Stimulated activated naive CD8-positive, alpha-beta T cell treated with anti-CD3 and anti-CD28 coated beads, Interleukin-15, amount 100 ng/mL, for 72 hours (primary cell): ENCODE measurements around the gene ATP6V1G2.
A peak's percentile ranks its signal among the peaks of the same experiment; 100 is the strongest.

Experiments used
- ATAC-seq: fragments of 150-1000 bp; cut with Tn5 transposase; 2 replicates; pipeline ENCODE4 v1.10.0; 2021; ENCODE audit warnings: mild to moderate bottlenecking, moderate library complexity
- DNase-seq, 2 donors: peaks; one replicate each; pipeline ENCODE4 v3.0.0; 2021 to 2022
- H3K27ac Mint-ChIP-seq, 2 donors: one replicate each; pipeline ENCODE4 v1.8.0; 2022; ENCODE audit warnings: mild to moderate bottlenecking in 2 of 2, mixed read lengths in 2 of 2, moderate library complexity in 2 of 2
- H3K27me3 Mint-ChIP-seq: one replicate; pipeline ENCODE4 v1.8.0; 2022; ENCODE audit warnings: mixed read lengths
- H3K4me1 Mint-ChIP-seq: one replicate; pipeline ENCODE4 v1.8.0; 2022; ENCODE audit warnings: mild to moderate bottlenecking, mixed read lengths
- H3K4me3 Mint-ChIP-seq, 2 donors: one replicate each; pipeline ENCODE4 v1.8.0; 2022; ENCODE audit warnings: mild to moderate bottlenecking in 2 of 2, mixed read lengths in 2 of 2, moderate library complexity in 1 of 2
- H3K9me3 Mint-ChIP-seq, 2 donors: one replicate each; pipeline ENCODE4 v1.8.0; 2022; ENCODE audit warnings: mixed read lengths in 2 of 2

ATP6V1G2 gene

DNA sequence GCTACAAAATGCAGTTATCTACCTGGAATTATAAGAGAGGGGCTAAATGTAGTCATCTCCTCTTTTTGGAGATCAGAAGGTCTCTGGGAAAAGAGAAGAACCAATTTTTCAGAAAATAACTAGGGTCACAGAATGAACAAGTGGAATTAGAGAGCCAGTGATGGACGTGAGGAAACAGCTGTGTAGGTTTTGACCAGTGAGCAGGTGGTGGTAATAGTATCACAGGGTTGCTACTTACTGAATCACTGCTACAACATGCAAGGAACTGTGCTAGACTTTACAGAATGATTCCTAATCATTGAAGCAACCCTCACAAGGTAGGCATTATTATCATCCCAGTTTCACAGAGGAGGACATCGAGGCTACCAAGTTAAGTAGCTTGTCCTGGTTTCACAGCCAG is 1.7 kb downstream of the ATP6V1G2 start:
- no peak for DNase-seq
- Mint-ChIP-seq H3K4me1 (peaks cover 38% of the 10 kb centered on the region), H3K9me3 (no peaks in the 10 kb centered on the region), H3K27me3 (no peaks in the 10 kb centered on the region), H3K4me3 (no peak overlapping the region), H3K27ac (no peak overlapping the region)
- no peak for ATAC-seq

GRCh38 chr6:31543639-31544038 is 2.8 kb downstream of the ATP6V1G2 start:
- Mint-ChIP-seq H3K9me3 (no peaks in the 10 kb centered on the region), H3K27me3 (no peaks in the 10 kb centered on the region), H3K27ac (no peak overlapping the region), H3K4me1 (peaks cover 48% of the 10 kb centered on the region), H3K4me3 (no peak overlapping the region)
- DNase-seq (no peak), ATAC-seq (no peak)

GRCh38 chr6:31541658-31542521 is 4.5 kb downstream of the ATP6V1G2 start, which contains the start of gene DDX39B:
Gene DDX39B (minus strand): TSS chr6:31542003. CDS start chr6:31540532, 1,471 bp downstream.
- peak; percentile 84 for ATAC-seq
- Mint-ChIP-seq H3K4me1 (peaks cover 53% of the 10 kb centered on the region), H3K4me3 (peak within 1 kb of the TSS; percentile 72 to 77)

GRCh38 chr6:31541059-31541657 is 5.2 kb downstream of the ATP6V1G2 start:
- DNase-seq = peak; percentile 54 to 64
- peak; percentile 43 for ATAC-seq
- Mint-ChIP-seq H3K27ac (peak overlapping the region; percentile 96 to 98), H3K4me1 (peaks cover 51% of the 10 kb centered on the region), H3K27me3 (no peaks in the 10 kb centered on the region), H3K4me3 (peak overlapping the region; percentile 72 to 77), H3K9me3 (no peaks in the 10 kb centered on the region)

More at GRCh38 chr6:31541658-31542521, 4.5 kb downstream of the ATP6V1G2 start, which contains the start of gene DDX39B:
- peak within 1 kb of the TSS; percentile 96 to 98 for H3K27ac Mint-ChIP-seq
- peak; percentile 91 to 96 for DNase-seq
- H3K9me3 Mint-ChIP-seq = no peaks in the 10 kb centered on the region
- H3K27me3 Mint-ChIP-seq = no peaks in the 10 kb centered on the region

DNA sequence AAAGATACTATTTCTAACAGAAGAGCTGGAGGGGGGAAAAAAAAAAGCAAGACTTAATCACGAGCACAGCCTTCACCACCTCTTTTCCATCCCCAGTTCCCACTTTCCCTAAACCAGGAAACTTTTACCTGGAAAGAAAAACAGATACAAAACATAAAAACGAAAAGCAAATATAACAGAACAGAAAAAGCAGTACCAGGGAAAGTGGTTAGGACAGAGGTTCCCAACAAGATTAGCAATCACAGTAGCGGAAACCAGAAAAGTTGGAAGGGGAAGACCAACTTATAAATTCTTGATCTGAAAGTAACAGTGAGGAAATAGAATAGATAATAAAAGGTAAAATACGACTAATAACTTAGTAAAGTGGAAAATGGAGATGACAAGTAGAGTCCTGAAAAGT is 5.8 kb downstream of the ATP6V1G2 start:
- ATAC-seq (no peak), DNase-seq (no peak)
- peak overlapping the region; percentile 72 to 77 for H3K4me3 Mint-ChIP-seq
- peak overlapping the region; percentile 96 to 98 for H3K27ac Mint-ChIP-seq
- H3K27me3 Mint-ChIP-seq = no peaks in the 10 kb centered on the region
- no peaks in the 10 kb centered on the region for H3K9me3 Mint-ChIP-seq
- peaks cover 51% of the 10 kb centered on the region for H3K4me1 Mint-ChIP-seq

- Mint-ChIP-seq H3K27me3 (no peaks in the 10 kb centered on the region), H3K4me1 (peaks cover 55% of the 10 kb centered on the region), H3K9me3 (no peaks in the 10 kb centered on the region), H3K27ac (peak overlapping the region; percentile 71 to 72), H3K4me3 (peak overlapping the region; percentile 72 to 77)
- ATAC-seq (no peak), DNase-seq (no peak)
Observed at GRCh38 chr6:31538805-31539400, 7.5 kb downstream of the ATP6V1G2 start.

- H3K4me1 Mint-ChIP-seq = peaks cover 76% of the 10 kb centered on the region
- no peaks in the 10 kb centered on the region for H3K9me3 Mint-ChIP-seq
- no peak for ATAC-seq
- H3K4me3 Mint-ChIP-seq = peak overlapping the region in 1 of 2 donors; percentile 14
- H3K27me3 Mint-ChIP-seq = no peaks in the 10 kb centered on the region
- no peak for DNase-seq
- peak overlapping the region in 1 of 2 donors; percentile 90 for H3K27ac Mint-ChIP-seq
Observed at GRCh38 chr6:31535538-31536324, 10.7 kb downstream of the ATP6V1G2 start.

DNA sequence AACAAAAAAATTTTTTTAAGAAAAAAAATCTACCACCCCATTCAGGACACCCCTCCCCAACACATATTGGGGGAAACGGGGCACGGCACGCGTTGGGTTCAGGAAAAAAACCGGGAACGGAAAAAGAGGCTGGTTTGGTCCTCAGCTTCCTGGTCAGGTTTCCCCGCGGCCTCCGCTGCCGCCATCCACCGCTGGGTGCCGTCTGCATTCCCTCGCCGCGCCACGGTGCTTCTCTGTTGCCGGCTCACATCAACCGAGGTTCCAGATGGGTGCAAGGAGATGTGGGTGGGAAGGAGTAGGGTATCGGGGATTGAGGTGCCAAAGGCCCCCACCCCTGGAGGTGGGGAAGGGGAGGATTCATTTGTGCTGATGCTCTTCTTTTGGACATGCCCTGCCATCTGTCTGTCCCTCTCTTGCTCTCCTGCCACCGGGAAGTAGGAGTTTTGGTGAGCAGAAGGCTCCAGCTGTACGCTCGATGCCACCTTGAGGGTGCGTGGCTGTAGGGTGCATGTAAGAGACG is 11.8 kb downstream of the ATP6V1G2 start:
- H3K4me3 Mint-ChIP-seq = no peak overlapping the region
- H3K9me3 Mint-ChIP-seq = no peaks in the 10 kb centered on the region
- H3K4me1 Mint-ChIP-seq = peaks cover 69% of the 10 kb centered on the region
- H3K27me3 Mint-ChIP-seq = no peaks in the 10 kb centered on the region
- ATAC-seq (no peak), DNase-seq (no peak)
- peak overlapping the region in 1 of 2 donors; percentile 64 for H3K27ac Mint-ChIP-seq

DNA sequence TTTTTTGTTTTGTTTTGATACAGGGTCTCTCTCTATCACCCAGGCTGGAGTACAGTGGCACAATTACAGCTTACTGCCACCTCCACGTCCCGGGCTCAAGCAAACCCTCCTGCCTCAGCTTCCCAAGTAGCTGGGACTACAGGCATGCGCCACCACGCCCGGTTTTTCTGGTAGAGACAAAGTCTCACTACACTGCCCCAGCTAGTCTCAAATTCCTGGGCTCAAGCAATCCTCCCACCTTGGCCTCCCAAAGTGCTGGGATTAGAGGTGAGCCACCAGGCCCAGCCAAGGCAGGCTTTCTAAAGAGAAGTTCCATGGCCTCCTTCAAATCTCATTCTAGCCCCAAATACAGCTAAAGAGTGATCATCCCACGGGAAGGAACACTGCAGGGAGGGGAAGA is 12.4 kb downstream of the ATP6V1G2 start:
- Mint-ChIP-seq H3K9me3 (no peaks in the 10 kb centered on the region), H3K4me1 (peaks cover 63% of the 10 kb centered on the region), H3K27me3 (no peaks in the 10 kb centered on the region), H3K27ac (peak overlapping the region in 1 of 2 donors; percentile 54), H3K4me3 (no peak overlapping the region)
- DNase-seq = no peak
- no peak for ATAC-seq

GRCh38 chr6:31533455-31533841 is 13.0 kb downstream of the ATP6V1G2 start:
- ATAC-seq = no peak

DNA sequence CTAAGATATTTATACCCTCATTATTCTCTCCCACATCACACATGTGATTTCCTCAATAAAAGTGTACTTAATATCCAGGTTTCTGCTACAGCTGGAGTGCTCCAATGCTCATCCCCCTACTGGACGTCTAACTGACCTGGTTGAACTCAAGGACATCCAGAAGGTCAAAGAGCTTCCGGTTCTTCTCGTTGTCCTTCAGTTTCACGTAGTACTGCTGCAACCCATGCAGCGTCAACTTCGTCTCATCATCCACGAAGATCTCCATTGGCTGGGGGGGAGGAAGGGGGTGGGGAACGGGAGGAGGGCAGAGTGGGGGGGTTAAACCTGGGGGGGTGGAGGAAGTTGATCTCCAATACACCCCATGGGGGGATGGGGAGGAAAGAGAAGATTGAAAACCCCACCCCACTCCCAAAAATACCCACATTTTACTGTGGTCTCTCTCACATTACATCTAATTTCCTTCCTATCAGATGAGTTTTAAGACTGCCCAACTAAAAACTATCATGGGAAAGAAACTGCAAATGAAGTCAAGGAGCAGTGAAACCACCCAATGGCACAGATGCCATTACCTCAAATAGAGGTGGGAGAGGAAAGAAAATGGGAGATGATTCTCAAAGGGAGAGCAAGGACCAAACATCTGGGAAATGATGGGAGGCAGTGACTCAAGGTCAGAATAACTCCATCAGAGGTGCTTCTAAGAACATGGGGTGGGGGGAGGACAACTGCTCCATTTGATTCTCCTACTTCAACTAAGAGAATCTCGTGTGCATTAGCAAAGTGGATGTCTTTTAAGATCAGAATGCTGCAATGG is 13.6 kb downstream of the ATP6V1G2 start:
- H3K27ac Mint-ChIP-seq = peak overlapping the region in 1 of 2 donors; percentile 68
- H3K27me3 Mint-ChIP-seq = no peaks in the 10 kb centered on the region
- peaks cover 53% of the 10 kb centered on the region for H3K4me1 Mint-ChIP-seq

More at GRCh38 chr6:31533455-31533841, 13.0 kb downstream of the ATP6V1G2 start:
- no peaks in the 10 kb centered on the region for H3K9me3 Mint-ChIP-seq
- no peak overlapping the region for H3K27ac Mint-ChIP-seq
- peaks cover 57% of the 10 kb centered on the region for H3K4me1 Mint-ChIP-seq
- no peaks in the 10 kb centered on the region for H3K27me3 Mint-ChIP-seq
- H3K4me3 Mint-ChIP-seq = no peak overlapping the region
- DNase-seq = no peak

GRCh38 chr6:31531771-31532643 is 14.4 kb downstream of the ATP6V1G2 start:
- peak overlapping the region in 1 of 2 donors; percentile 27 for H3K27ac Mint-ChIP-seq
- no peaks in the 10 kb centered on the region for H3K9me3 Mint-ChIP-seq
- peaks cover 47% of the 10 kb centered on the region for H3K4me1 Mint-ChIP-seq

More for the DNA sequence above, 13.6 kb downstream of the ATP6V1G2 start:
- Mint-ChIP-seq H3K4me3 (no peak overlapping the region), H3K9me3 (no peaks in the 10 kb centered on the region)
- DNase-seq (no peak), ATAC-seq (no peak)

GRCh38 chr6:31531162-31531561 is 15.2 kb downstream of the ATP6V1G2 start:
- H3K4me3 Mint-ChIP-seq = no peak overlapping the region
- peaks cover 44% of the 10 kb centered on the region for H3K4me1 Mint-ChIP-seq
- no peaks in the 10 kb centered on the region for H3K27me3 Mint-ChIP-seq
- no peak for DNase-seq
- no peak overlapping the region for H3K27ac Mint-ChIP-seq
- no peak for ATAC-seq
- no peaks in the 10 kb centered on the region for H3K9me3 Mint-ChIP-seq

More at GRCh38 chr6:31531771-31532643, 14.4 kb downstream of the ATP6V1G2 start:
- H3K4me3 Mint-ChIP-seq = no peak overlapping the region
- ATAC-seq = no peak
- no peak for DNase-seq
- H3K27me3 Mint-ChIP-seq = no peaks in the 10 kb centered on the region
